Raji (cell line): ENCODE measurements around the gene NDUFB6.

Experiments
- POLR2A ChIP-seq: IDR thresholded peaks from 2 replicates; pipeline ENCODE4 v1.6.1; 2011; ENCODE audit warnings: low read depth, low read length, control low read depth; ENCODE audit not compliant: insufficient read depth

NDUFB6 gene

DNA sequence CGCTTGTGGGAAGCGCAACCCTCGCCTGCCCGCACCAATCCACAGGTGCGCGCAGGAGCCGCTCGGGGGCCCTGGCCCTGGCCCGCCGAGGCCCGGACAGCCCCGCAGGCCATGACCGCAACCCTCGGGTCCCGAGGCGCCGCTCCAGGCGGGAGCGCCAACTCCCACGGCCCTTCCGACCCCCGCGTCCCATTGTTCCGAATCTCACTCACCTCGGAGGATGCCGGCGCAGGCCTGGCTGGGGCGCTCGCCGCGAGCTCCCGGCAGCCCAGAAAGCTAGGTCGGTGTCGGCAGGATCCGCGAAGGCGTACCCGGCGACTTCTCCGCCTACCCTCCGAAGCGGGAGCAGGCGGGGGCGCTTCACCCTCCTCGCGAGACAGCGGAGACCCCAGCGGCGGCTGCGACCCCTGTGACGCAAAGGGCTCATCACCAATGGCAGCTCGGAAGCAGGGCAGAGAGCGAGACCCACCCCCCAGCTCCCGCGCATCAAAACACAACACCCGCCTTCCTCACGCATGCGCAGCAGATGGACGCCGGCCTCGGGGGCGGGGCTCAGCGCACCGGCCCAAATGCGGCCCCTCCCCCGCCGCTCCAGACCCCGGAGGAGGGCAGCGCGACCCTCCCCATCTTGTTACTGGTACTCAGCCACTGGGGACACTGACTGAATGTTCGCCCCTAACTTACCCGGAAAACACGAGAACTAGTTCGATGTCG is 22.2 kb downstream of the NDUFB6 start:
- peak; percentile 60 for TF ChIP-seq POLR2A

DNA sequence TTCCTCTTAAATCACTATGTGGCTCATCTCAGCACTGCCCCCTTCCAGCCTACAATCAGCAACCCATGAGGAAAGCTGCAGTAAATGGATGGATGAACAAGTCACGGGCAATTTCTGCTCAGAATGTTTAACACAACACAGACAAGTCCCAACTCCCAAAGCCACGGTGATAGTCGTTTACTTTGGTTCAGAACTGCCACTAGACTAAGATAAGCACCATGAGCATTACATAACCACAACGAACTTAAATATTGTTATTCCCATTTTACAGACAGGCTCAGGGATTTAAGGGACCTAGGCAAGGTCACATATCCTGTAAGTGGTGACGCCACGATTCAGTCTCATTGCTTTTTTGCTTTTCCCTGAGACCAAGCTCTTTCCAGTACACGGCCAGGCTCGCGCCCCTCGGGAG is 22.8 kb downstream of the NDUFB6 start:
- TF ChIP-seq POLR2A: no peak

DNA sequence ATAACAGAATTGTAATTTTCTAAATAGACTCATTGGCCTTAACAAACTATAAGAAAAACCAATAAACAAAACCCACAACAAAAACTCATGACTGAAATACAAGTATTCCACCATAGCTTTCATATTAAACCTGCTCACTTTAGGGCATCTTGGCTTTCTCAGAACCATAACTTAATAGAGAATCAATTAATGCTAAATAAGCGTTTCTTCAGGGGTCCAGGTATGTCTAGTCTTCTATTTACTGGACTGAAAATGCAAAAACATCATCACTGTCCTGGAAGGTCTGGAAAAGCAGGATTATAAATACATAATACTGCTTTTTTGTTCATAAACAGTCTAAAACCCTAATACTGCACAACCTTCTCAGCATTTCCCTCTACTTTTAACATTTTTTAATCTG is 27.1 kb downstream of the NDUFB6 start:
- no peak for TF ChIP-seq POLR2A

GRCh38 chr9:32543047-32543446 is 29.9 kb downstream of the NDUFB6 start:
- TF ChIP-seq POLR2A: no peak

DNA sequence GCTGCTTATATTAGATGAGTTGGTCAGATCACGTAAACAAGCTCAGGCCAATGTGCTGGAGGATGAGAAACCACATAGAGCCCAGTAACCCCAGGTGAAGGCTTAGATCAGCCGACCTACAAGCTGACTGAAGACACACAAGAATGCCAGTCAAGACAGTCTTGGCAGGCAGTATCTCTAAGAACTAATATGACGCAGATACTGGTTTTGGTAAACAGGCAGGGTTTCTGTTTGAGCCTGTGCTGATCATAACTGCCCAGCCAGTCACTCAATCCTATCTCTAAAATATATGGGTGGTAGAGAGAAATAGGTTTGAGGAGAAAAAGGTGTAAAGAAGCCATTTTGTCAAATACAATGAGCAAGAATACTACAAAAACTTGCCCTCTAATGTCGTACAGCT is 39.1 kb downstream of the NDUFB6 start:
- TF ChIP-seq POLR2A: no peak

DNA sequence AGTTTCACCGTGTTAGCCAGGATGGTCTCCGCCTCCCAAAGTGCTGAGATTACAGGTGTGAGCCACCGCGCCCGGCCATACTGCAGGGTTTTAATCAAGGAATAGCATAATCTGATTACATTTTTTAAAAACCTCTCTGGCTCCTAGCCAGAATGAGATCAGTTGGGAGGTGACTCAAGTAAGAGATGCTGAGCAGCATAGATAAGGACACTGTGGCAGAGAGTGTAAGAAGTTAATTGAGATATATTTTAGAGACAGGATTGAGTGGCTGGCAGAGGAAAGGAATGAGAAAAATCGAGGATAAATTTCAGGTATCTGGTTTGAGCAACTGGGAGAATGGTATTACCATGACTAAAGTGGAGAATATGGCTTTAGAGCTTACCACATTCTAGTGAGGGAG is 39.6 kb downstream of the NDUFB6 start:
- TF ChIP-seq POLR2A: no peak

GRCh38 chr9:32526707-32527048 is 46.3 kb downstream of the NDUFB6 start:
- TF ChIP-seq POLR2A: no peak

GRCh38 chr9:32526041-32526706 is 46.8 kb downstream of the NDUFB6 start, which contains the start of gene RIGI:
TSS of gene RIGI (minus strand) at chr9:32526196. CDS start at chr9:32526166, 30 bp downstream.
- TF ChIP-seq POLR2A: no peak

DNA sequence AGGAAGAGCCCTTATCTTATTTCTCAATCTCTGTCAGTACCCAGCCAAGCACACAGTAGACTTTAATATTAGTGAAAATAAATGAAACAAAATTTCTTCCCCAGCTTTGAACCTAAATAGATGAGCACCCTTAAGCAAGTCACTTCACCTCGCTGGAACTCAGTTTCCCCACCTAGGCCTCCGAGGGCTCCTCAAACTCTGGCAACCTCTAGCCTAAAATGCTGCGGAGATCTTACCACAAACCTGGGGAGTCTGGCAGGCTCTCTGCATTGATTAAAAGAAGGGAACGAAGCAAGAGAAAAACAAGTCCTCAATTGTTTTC is 47.3 kb downstream of the NDUFB6 start:
- no peak for TF ChIP-seq POLR2A

GRCh38 chr9:32524892-32525708 is 47.9 kb downstream of the NDUFB6 start:
- TF ChIP-seq POLR2A: no peak

DNA sequence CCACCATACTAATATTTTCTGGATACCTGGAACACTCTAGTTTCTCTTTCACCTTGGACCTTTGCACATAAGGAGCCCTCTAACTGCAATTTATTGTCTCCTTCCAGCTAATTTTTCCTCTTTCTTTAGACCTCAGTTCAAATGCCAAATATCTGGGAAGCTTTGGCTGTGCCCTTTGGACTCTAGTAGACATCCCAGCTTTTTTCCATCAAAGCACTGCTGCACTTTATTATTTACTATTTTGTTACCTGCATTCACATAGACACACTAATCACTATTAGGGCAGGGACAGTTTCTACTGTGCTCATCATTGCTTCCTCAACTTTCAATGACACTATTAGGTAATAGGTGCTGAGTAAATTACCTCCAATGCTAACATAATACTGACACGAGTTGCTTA is 49.0 kb downstream of the NDUFB6 start:
- no peak for TF ChIP-seq POLR2A

- no peak for TF ChIP-seq POLR2A
These were observed 54.7 kb downstream of the NDUFB6 start for GRCh38 chr9:32518276-32518675.

DNA sequence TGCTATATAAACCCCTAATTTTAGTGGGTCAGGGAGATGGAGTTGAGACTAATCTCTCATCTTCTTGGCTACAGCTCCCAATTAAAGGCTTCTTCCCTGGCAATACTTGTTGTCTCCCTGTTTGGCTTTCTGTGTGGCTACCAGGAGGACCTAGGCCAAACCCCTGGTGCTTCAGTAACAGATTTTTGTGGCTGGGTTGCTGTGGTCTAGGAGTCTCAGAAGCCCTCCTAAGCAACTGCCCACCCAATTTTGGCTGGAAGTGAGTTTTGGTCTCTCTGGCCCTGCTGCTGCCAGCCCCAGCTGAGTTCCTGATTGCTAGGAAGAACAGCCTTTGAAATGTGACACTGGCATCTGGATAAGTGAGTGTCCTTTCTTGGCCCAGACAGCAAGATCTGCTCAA is 56.7 kb downstream of the NDUFB6 start:
- no peak for TF ChIP-seq POLR2A

GRCh38 chr9:32508728-32509127 is 64.2 kb downstream of the NDUFB6 start:
- TF ChIP-seq POLR2A: no peak

DNA sequence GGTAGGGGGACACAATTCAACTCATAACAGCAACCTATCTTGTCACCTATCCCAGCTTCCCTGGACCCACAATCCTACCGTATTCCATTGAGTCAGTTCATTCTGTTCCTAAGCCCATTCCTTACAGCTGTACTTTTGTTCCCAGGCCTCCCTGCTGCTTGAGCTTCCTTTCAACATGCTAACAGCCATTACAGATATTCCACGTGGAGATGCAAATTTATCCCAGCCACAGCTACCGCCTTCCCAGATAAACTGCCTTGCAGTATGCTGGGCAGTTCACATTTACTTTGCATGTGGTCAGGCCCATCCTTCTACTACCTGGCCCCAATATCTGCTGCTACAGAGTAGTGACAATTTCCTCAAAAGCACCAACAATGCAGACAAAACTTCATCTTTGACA is 70.0 kb downstream of the NDUFB6 start:
- TF ChIP-seq POLR2A: no peak
